ENCODE data around the gene PDCL3.

DNA sequence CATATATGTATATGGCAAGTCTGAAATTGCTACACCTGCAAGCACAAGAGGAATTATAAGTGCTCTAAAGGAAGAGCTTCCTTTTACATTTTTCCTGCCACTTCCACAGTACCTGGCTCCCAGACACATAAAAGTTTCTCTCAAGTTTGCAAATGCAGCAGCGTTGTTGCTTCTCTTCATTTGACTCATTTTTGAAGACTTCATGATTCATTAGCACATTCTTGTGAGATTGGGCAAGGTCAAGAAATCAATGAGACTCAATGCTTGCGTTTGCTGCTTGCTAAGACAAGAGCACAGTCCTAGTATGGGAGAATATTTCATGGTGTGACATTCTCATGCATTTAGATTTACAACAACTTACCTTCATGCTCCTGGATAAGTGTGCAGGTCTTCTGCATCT, 42.6 kb upstream of the PDCL3 start:
- TF ChIP-seq, protein P1, sequence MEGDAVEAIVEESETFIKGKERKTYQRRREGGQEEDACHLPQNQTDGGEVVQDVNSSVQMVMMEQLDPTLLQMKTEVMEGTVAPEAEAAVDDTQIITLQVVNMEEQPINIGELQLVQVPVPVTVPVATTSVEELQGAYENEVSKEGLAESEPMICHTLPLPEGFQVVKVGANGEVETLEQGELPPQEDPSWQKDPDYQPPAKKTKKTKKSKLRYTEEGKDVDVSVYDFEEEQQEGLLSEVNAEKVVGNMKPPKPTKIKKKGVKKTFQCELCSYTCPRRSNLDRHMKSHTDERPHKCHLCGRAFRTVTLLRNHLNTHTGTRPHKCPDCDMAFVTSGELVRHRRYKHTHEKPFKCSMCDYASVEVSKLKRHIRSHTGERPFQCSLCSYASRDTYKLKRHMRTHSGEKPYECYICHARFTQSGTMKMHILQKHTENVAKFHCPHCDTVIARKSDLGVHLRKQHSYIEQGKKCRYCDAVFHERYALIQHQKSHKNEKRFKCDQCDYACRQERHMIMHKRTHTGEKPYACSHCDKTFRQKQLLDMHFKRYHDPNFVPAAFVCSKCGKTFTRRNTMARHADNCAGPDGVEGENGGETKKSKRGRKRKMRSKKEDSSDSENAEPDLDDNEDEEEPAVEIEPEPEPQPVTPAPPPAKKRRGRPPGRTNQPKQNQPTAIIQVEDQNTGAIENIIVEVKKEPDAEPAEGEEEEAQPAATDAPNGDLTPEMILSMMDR (IDR thresholded peaks at IDR 0.05; ENCODE audit: borderline replicate concordance, extremely low read depth, low read length, poor library complexity, severe bottlenecking): no peak
- TF ChIP-seq EZH2 (IDR thresholded peaks at IDR 0.05; ENCODE audit: borderline replicate concordance, low read depth, low read length, severe bottlenecking): no peak

Data from DND-41 (cell line).